Hematopoietic multipotent progenitor cell treated with erythropoietin and hydrocortisone succinate and interleukin-3 and kit ligand, for 15 days (in vitro differentiated cells): ENCODE results near the gene ACTRT2.

ENCODE experiments used
- DNase-seq: peaks from one replicate; pipeline ENCODE4 v3.0.0-alpha.2; 2015; ENCODE audit warnings: low spot score

Gene ACTRT2

DNA sequence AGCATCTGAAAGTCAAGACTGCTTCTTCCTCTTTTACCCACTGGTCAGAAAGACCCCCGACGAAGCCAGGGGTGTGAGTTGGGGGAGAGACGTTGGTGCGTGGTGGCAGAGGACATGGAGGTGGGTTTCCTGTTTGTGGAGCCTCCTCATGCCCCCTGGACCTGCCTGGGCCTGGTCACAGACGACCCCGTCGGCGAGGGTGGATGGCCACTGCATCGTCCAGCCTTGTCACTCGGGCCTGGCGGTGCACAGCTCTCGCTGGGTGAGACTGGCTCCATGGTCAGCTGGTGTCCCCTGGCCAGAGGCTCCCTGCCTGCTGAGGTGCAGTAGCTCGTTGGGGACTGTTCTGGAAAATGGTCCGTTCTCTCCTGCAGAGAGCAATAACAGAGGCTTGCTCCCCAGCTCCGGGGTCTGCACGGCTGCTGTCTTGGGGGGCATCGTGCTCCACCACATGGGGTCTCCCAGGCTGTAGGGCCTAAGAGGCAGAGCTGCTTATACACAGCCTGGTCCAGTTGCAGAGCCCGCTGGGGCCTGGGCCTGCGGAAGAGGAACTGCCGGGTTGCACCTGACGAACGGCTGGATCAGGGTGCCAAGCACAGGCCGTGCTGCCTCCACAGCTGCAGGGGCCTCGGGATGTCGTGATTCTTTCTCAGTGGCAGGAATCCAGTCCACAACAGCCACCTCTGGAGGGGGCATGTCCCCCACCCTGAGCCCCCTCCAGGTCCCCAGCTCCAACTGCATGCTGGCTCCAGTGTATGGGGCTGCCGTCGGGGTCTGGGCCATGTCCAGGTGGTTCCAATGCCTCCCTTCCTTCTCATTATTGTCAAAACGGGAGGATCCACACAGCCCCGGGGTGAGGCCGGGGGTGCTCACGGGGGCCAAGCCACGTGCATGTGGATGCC is 18.0 kb upstream of the ACTRT2 start:
- no peak for DNase-seq

DNA sequence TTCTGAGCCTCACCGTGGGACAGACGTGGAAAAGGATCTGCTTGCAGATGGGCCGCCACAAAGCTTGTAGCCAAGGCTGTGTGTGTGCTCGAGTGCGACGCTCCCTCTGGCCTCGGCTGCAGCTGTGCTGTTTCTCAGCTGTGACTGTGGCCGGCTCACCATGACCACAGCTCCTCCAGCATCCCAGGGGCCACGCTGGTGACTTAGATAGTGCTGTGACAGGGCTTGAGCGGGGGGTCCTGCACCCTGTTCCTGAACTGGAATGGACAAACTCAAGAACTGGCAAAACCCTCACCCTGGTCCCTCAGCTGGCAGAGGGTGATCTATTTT is 17.4 kb upstream of the ACTRT2 start:
- no peak for DNase-seq

DNA sequence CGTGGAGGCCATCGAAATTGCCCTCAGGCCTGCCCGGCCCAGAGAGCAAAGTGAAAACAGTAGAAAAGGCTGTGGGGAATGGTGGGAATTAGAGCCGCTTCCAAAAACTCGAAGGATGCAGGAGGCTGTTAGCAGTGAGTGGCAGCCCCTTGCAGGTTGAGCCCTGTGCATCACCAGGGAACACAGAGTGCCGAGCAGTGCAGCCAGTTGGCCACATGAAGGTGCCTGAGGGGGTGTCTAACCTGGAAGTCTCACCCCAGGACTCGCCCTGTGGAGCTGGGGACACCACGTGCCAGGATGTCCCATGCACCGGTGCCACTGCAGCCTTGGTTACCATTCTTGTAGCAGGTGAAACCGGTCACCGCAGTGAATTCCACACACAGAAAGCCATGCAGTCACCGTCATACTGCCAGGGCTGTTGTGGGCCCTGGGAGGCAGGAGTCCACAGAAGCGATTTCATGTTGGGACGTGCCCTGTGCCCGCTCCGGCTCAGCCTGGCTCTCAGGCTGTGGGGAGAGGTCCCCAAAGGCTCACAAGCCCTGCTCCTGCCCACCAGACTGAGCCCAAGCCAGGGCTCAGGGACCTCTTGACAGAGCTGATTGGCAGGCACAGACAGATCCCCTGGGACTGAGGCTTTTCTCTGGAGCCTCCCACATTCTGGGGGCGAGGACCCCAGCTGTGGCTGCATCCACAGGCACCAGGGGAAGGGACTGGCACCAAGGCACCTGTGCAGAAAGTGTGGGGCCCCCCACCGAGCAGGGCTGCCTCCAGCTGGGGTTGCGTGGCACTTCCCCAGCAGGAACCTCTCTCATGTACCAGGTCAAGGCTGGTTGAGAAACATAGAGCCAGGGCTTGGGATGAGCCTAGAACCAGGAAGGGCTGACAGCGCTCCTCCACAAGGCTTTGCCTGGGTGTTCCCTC is 16.7 kb upstream of the ACTRT2 start:
- no peak for DNase-seq

DNA sequence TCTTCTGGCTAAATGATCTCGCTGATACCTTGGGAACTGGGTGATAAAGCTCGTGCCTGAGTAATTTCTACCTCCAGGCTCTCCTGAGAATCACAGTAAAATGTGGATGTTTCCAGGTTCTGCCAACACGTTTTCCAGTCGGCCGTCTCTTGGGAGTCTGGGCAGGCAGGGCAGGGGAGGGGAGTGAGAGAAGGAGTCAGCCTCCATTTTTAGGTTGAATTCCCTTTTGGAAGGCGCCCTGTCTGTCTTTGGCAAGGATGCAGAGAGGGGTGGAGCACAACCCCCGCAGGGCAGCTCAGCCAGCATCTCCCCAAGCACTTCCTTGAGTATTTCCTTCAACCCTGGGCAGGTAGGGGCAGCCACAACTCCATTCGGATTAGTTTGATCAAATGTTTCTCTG is 15.5 kb upstream of the ACTRT2 start:
- no peak for DNase-seq

- DNase-seq: no peak
These were observed 13.7 kb upstream of the ACTRT2 start for GRCh38 chr1:3007298-3008147.

DNA sequence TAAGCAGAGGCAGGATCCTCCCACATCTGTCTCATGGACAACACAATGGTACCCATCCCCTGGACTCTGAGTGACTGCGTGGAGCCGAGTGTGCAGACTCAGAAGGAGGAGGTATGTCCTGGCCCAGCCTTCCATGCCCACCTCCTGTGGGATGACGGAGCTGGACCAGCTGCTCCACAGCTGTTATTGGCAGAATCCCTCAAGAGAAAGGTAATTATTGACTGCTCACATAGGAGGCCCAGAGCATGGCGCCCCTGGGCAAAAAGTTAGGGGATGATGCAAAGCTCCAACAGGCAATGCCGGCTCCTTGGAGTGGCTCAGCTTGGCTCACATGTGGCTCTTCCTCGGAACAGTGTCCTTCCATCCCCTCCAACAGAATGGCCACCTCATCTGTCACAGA is 12.2 kb upstream of the ACTRT2 start:
- DNase-seq: no peak

- no peak for DNase-seq
These were observed 11.7 kb upstream of the ACTRT2 start for GRCh38 chr1:3009556-3009955.

GRCh38 chr1:3011127-3011526 is 10.1 kb upstream of the ACTRT2 start:
- DNase-seq: no peak

DNA sequence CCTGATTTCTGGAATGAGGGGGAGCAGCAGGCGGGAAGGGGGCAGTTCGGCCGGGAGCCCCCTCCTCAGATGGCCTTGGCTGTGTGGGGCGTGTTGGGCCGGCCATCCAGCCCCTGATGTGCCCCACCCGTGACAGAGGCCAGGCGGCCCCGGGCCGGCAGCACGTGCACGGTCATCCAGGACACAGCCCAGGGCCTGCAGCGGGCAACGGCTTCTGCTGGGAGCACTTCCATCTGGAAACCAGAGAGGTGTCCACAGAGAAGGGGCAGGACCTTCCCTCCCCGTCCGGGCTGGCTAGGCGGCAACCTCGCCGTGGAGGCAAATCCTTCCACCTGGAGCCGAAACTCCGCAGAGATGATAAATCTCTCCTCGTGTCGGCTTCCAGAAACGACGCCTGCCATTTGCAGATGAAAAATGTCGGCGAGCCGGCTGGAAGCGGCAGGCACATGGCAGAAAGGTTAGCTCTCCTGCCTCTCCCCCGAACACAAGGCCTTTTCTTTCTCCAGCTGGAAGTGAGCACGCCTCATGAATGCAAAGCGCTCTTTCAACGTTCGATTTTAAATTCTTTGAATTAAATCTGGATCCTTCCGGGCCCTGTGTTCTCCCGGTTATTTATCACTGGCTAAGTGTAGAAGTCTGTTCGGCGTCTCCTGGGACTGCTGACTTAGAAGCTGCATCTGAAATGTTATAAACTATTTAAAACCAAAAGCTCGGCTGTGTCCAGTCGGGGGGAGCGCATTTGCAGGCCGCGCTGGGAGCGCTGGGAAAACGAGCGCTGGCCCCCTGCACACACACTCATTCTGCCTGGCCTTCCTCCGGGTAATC is 9.4 kb upstream of the ACTRT2 start:
- no peak for DNase-seq

DNA sequence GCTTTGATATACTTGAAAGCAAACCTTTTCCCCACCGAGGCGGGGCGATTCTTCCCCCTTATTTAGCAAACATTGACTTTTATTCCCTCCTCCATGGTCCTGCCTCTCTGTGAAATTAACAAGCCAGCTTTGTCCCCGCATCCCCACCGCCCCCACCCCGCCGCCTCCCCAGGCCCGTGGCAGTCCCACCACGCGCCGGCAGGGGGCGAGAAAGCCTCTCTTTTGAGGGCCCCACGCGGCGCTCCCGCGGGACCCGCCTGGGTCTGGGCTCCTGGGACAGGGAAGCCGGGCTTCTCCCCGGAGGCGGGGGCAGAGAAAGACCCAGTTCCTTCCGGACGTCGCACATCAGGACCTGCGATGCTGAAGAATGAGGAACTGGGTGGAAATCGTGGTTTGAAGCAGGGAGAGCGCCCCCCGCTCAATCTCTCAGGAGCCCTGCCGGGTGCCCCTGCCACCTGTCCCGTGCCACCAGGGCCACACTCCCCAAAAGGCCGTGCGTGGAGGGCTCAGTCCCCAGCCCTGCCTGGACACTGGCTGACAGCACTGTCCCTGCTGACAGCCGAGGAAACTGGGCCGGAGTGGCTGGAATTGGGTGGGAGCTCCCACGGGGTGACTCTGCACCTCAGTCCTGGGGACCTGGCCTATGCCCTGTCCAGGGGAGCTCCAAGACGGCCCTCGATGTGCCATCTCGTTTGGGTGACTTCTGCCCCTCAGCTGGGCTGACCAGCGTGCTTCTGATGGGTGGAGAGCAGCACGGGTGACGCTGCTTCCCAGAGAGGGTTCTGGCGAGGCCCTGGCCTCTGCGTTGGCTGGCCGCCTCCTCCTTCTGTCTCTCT is 8.6 kb upstream of the ACTRT2 start:
- peak; percentile 15 for DNase-seq

GRCh38 chr1:3013371-3014049 is 7.8 kb upstream of the ACTRT2 start:
- no peak for DNase-seq

DNA sequence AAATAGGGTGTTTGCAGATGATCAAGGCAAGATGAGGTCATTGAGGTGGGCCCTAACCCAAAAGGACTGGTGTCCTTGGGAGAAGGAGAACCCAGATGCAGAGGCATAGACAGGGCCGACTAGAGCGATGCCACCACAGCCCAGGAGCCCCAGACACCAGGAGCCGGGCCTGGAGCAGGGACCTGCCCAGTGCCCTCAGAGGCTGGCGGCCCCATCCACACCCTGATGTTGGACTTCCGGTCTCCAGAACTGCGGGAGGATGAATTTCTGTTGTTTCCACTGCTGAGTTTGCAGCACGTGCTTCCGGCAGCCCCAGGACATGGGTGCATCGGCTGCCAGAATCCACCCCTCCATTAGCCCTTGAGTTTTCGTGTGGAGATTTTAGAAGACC is 7.2 kb upstream of the ACTRT2 start:
- no peak for DNase-seq

GRCh38 chr1:3014443-3015268 is 6.6 kb upstream of the ACTRT2 start:
- DNase-seq: no peak

GRCh38 chr1:3015269-3015635 is 6.0 kb upstream of the ACTRT2 start:
- DNase-seq: no peak

- no peak for DNase-seq
These were observed 5.5 kb upstream of the ACTRT2 start for GRCh38 chr1:3015744-3016143.

- DNase-seq: no peak
These were observed 4.4 kb upstream of the ACTRT2 start for GRCh38 chr1:3016641-3017439.

DNA sequence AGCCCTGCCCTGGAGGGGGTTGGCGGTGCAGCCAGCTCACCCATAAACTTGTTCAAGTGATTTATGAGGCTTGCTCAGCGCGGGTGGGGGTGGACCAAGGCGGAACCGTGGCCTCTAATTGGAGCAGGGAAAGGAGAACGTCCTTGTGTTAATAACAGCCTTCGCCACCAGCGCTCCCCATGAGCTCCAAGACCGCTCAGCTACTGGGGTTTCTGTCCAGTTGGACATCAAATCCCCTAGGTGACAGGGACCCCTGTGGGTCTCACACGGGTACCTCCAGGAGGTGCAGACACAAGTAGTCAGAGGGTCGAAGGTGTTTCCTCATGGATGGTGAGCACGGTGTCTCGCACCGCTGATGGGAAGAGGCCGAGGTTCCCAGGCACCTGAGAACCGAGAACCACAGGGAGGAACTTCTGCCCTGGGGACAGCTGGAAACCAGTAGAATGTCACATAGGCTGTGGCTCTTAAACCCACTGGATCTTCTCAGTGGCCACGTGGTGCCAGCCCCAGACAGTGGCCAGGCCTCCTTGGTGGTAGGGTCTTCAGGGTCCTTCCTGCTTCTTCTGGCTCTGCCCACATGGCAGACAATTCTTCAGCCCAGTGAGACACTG is 3.7 kb upstream of the ACTRT2 start:
- DNase-seq: no peak

DNA sequence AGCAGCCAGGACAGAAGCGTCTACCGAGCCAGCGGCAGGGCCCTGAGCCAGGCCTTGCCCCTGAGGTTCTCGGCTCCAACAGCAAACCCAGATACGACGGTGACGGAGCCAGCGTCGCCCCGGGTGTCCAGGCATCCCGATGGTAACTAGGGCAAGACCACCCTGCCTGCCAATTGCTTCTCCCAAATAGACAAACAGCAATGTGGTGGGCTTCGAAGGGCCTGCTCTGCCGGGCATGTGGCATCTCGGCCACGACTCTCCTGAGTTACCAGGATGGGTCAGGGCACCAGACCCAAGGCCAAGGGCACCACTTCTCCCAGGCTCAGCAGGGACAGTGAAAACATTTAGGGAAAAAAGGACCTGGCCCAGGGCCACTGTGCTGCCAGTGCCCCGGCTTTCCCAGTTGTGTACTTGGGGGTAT is 3.2 kb upstream of the ACTRT2 start:
- DNase-seq: no peak
